ACHN (cell line): ENCODE results near the gene CD8A.
"Not testable (repeated sequence)": the region's sequence is repeated elsewhere in the genome, so short reads cannot be mapped to it uniquely, and the experiment has no call there.

Source experiments
- DNase-seq: peaks from one replicate; pipeline ENCODE4 v3.0.0-alpha.2; 2015
- in situ Hi-C: cut with HindIII; loops from 2 replicates; pipeline ENCODE4 v1.10.0; 2017; ENCODE audit warnings: low sequenced_read_pairs, low pct_ligation_motif_present, low pct_unique_long_range_greater_than_20kb

CD8A gene

GRCh38 chr2:86752934-86753333 is 37.8 kb downstream of the CD8A start:
- in situ Hi-C loops, result no loop called here
- DNase-seq, result no peak

- in situ Hi-C loops, result no loop called here
- DNase-seq, result no peak
These were observed 38.9 kb downstream of the CD8A start for GRCh38 chr2:86751778-86752177.

GRCh38 chr2:86750240-86750839 is 40.4 kb downstream of the CD8A start:
- DNase-seq, result peak; percentile 29
- in situ Hi-C loops, result no loop called here

GRCh38 chr2:86747711-86748639 is 42.7 kb downstream of the CD8A start:
- peak; percentile 26 for DNase-seq
- in situ Hi-C loops, result no loop called here

GRCh38 chr2:86746939-86747338 is 43.8 kb downstream of the CD8A start:
- no peak for DNase-seq
- in situ Hi-C loops, result no loop called here

- in situ Hi-C loops, result no loop called here
- DNase-seq, result no peak
These were observed 46.6 kb downstream of the CD8A start for GRCh38 chr2:86744152-86744551.

GRCh38 chr2:86741889-86742498 is 48.7 kb downstream of the CD8A start:
- DNase-seq, in situ Hi-C loops: not testable (repeated sequence)

GRCh38 chr2:86739889-86740288 is 50.8 kb downstream of the CD8A start:
- in situ Hi-C loops, DNase-seq: not testable (repeated sequence)

GRCh38 chr2:86739485-86739884 is 51.2 kb downstream of the CD8A start:
- in situ Hi-C loops, DNase-seq: not testable (repeated sequence)

GRCh38 chr2:86734896-86735295 is 55.8 kb downstream of the CD8A start:
- DNase-seq, in situ Hi-C loops: not testable (repeated sequence)
